Skeletal muscle tissue (tissue), 4 donors: ENCODE data around the gene NHLRC4. TPM values are rescaled to one million over a fixed set of nuclear protein-coding genes. Genes with fewer than 3 reads are reported as not detected.

Experiments used
- H3K27ac ChIP-seq: one replicate; pipeline ENCODE4 v1.7.0; 2013; ENCODE audit warnings: mild to moderate bottlenecking, low read depth, low read length, inconsistent platforms
- H3K27me3 ChIP-seq, 3 donors: one replicate each; pipeline ENCODE4 v1.7.0; 2013; ENCODE audit warnings: low read length in 3 of 3; ENCODE audit not compliant: control insufficient read depth in 3 of 3, insufficient read depth in 3 of 3
- H3K36me3 ChIP-seq, 3 donors: one replicate each; pipeline ENCODE4 v1.7.0; 2013; ENCODE audit warnings: low read length in 3 of 3; ENCODE audit not compliant: control insufficient read depth in 3 of 3, insufficient read depth in 3 of 3
- H3K4me1 ChIP-seq, 3 donors: one replicate each; pipeline ENCODE4 v1.7.0; 2013; ENCODE audit warnings: low read length in 3 of 3, mild to moderate bottlenecking in 3 of 3; ENCODE audit not compliant: control insufficient read depth in 3 of 3, insufficient read depth in 3 of 3
- H3K4me3 ChIP-seq, 3 donors: one replicate each; pipeline ENCODE4 v1.7.0; 2013; ENCODE audit warnings: low read length in 3 of 3
- H3K9ac ChIP-seq, 3 donors: one replicate each; pipeline ENCODE4 v1.7.0; 2013; ENCODE audit warnings: low read length in 3 of 3, mild to moderate bottlenecking in 3 of 3, moderate library complexity in 2 of 3, low read depth in 1 of 3
- H3K9me3 ChIP-seq, 3 donors: one replicate each; pipeline ENCODE4 v1.7.0; 2013; ENCODE audit warnings: low read length in 3 of 3; ENCODE audit not compliant: control insufficient read depth in 3 of 3
- total RNA-seq: library from RNA; depleted of rRNA; stranded (reverse); fragments of >200 nt; gene quantifications from one replicate; pipeline ENCODE4 v1.2.3, GENCODE V29; 2014
- donor health status: Osteomylitis.

NHLRC4 gene
- total RNA-seq, 1 donor from 2014 or later: 1.6 TPM

DNA sequence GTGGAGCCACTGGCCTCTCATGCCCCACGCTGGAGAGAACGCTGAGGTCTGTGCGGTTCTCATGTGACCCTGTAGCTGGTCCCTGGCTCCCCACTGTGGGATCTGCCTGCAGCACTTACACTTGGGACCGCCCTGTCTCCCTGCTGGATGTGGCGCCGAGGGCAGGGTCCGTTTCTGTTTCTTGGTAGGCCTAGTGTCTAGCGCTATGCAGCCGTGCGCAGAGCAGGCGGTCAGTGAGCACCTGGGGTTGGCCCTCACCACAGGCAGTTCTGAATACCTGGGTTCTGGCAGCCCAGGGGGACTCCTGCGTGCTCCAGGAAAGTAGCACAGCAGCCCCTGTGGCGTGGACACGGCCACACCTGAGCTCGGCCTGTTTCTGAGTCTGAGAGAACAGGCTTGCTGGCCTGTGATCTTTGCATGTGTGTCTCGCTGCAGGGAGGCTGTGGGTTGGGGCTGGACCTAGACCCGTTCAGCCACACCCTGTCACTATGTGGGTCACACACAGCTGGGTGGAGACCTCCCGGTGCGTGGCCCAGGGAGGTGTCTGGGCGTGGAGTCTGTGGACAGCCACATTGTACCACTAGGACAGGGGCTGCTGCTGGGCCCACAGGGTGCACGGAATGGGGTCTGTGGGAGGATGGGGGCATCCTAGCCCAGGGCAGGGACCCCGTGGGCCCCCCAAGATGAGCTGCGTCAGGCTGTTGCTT lies 36.5 kb upstream of the NHLRC4 start:
- no peaks in the 10 kb centered on the region for H3K27me3 ChIP-seq
- H3K27ac ChIP-seq: no peak overlapping the region
- H3K4me3 ChIP-seq: no peak overlapping the region
- peak overlapping the region in 2 of 3 donors; percentile 70 to 84 for H3K9ac ChIP-seq
- no peaks in the 10 kb centered on the region for H3K9me3 ChIP-seq
- peaks cover 0 to 4% (median 4%) of the 10 kb centered on the region in 3 donors for H3K36me3 ChIP-seq
- H3K4me1 ChIP-seq: peaks cover 55 to 65% (median 65%) of the 10 kb centered on the region in 3 donors

GRCh38 chr16:531494-532125 lies 35.2 kb upstream of the NHLRC4 start:
- no peaks in the 10 kb centered on the region for H3K27me3 ChIP-seq
- no peaks in the 10 kb centered on the region for H3K9me3 ChIP-seq
- peaks cover 51 to 64% (median 61%) of the 10 kb centered on the region in 3 donors for H3K4me1 ChIP-seq
- no peak overlapping the region for H3K27ac ChIP-seq
- peaks cover 0 to 4% (median 4%) of the 10 kb centered on the region in 3 donors for H3K36me3 ChIP-seq
- H3K4me3 ChIP-seq: no peak overlapping the region
- no peak overlapping the region for H3K9ac ChIP-seq

- Histone ChIP-seq H3K4me3 (peak overlapping the region; percentile 30 to 65 (median 45)), H3K27ac (peak overlapping the region; percentile 95), H3K36me3 (peaks cover 3 to 14% (median 4%) of the 10 kb centered on the region in 3 donors), H3K4me1 (peaks cover 45 to 62% (median 56%) of the 10 kb centered on the region in 3 donors), H3K9me3 (no peaks in the 10 kb centered on the region), H3K27me3 (no peaks in the 10 kb centered on the region), H3K9ac (peak overlapping the region; percentile 71 to 76 (median 72))
These were observed 33.2 kb upstream of the NHLRC4 start for GRCh38 chr16:533391-534123.

DNA sequence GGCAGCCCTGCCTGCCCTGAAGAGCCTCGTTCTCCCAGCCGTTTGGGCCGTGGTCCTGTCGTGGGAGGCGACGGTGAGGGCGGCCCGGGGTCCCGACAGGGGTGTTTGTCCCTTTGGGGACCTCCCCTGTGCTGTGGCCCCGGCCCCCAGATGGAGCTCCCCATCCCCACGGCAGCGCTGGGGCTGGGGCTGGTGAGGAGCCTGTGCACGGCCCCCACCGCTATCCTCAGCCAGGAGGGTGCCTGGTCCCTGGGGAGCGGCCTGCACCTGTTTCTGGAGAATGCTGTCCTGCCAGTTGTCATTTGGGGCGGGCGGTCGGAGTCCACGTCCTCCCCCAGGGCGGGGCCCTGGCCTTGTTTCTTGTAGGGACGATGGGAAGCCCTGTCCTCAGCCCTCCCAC lies 32.7 kb upstream of the NHLRC4 start:
- H3K9ac ChIP-seq: peak overlapping the region; percentile 71 to 76 (median 73)
- H3K36me3 ChIP-seq: peaks cover 3 to 14% (median 4%) of the 10 kb centered on the region in 3 donors
- H3K9me3 ChIP-seq: no peaks in the 10 kb centered on the region
- peak overlapping the region; percentile 40 to 65 (median 45) for H3K4me3 ChIP-seq
- H3K27ac ChIP-seq: peak overlapping the region; percentile 95
- H3K27me3 ChIP-seq: no peaks in the 10 kb centered on the region
- H3K4me1 ChIP-seq: peaks cover 40 to 56% (median 50%) of the 10 kb centered on the region in 3 donors

- Histone ChIP-seq H3K27ac (peak overlapping the region; percentile 95), H3K27me3 (no peaks in the 10 kb centered on the region), H3K36me3 (peaks cover 2 to 11% (median 3%) of the 10 kb centered on the region in 3 donors), H3K4me1 (peaks cover 31 to 48% (median 42%) of the 10 kb centered on the region in 3 donors), H3K9ac (peak overlapping the region; percentile 71 to 76 (median 73)), H3K4me3 (peak overlapping the region; percentile 38 to 65 (median 63)), H3K9me3 (no peaks in the 10 kb centered on the region)
These were observed 31.9 kb upstream of the NHLRC4 start for GRCh38 chr16:534856-535445.

DNA sequence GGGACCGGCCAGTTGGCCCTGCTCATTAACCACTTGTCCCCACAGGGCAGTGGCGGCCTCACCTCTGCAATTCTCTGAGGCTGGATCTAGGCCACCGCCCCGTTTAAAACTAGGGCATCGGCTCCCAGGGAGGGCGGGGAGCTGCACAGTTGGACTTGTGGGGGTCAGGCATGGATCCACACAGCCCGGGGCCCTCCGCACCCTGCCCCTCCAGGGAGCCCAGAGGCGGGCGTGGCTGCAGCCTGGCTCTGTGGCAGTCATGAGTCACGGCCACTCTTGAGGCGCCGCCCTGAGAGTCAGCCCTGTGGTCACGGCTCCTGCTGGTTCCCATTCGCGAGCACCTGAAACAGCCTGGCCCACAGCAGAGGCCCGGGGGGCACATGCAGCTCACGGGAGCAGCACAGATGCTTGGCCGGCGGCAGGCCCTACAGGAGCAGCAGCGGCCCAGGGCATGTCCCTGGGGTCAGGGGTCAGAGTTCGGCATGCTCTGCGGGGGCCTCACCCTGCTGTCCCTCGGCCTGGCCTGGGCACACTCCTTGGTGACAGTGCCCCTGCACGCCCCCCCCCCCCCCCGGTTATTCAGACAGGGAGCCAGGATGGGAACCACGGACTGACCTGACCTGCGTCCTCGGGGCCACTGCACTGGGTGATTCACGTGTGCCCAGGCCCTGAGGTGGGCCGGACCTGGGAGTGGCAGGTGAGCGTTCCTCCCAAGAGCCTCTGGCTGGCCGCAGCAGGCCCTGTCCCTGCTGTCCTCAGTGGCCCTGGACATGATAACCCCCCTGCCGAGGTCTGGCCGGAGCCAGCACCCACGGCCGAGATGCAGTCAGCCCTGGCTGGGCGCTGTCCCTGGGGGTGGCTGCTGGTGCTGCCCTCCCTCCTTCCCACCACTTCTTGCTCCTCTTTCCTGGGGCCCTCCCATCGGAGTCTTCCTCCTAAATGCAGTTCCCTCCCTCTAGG lies 31.1 kb upstream of the NHLRC4 start:
- H3K4me3 ChIP-seq: peak overlapping the region in 2 of 3 donors; percentile 29 to 65
- H3K27ac ChIP-seq: peak overlapping the region; percentile 95
- H3K9ac ChIP-seq: peak overlapping the region; percentile 40 to 76 (median 73)
- peaks cover 34 to 45% (median 39%) of the 10 kb centered on the region in 3 donors for H3K4me1 ChIP-seq
- H3K27me3 ChIP-seq: no peaks in the 10 kb centered on the region
- peaks cover 1 to 10% (median 3%) of the 10 kb centered on the region in 3 donors for H3K36me3 ChIP-seq
- no peaks in the 10 kb centered on the region for H3K9me3 ChIP-seq

GRCh38 chr16:536746-537145 lies 30.1 kb upstream of the NHLRC4 start:
- peak overlapping the region; percentile 95 for H3K27ac ChIP-seq
- no peak overlapping the region for H3K4me3 ChIP-seq
- H3K9ac ChIP-seq: peak overlapping the region in 1 of 3 donors; percentile 33
- no peaks in the 10 kb centered on the region for H3K27me3 ChIP-seq
- peaks cover 3 to 10% (median 3%) of the 10 kb centered on the region in 3 donors for H3K36me3 ChIP-seq
- no peaks in the 10 kb centered on the region for H3K9me3 ChIP-seq
- peaks cover 38 to 49% (median 39%) of the 10 kb centered on the region in 3 donors for H3K4me1 ChIP-seq

GRCh38 chr16:537415-538335 lies 29.1 kb upstream of the NHLRC4 start:
- H3K27ac ChIP-seq: peak overlapping the region; percentile 95
- peaks cover 36 to 49% (median 38%) of the 10 kb centered on the region in 3 donors for H3K4me1 ChIP-seq
- H3K36me3 ChIP-seq: peaks cover 3 to 10% (median 3%) of the 10 kb centered on the region in 3 donors

More at GRCh38 chr16:537415-538335, 29.1 kb upstream of the NHLRC4 start:
- Histone ChIP-seq H3K9me3 (no peaks in the 10 kb centered on the region), H3K9ac (peak overlapping the region in 1 of 3 donors; percentile 33), H3K27me3 (no peaks in the 10 kb centered on the region), H3K4me3 (no peak overlapping the region)
